SK-N-SH treated with all-trans-retinoic acid at 6 μM for 48 hours (cell line): ENCODE data around the gene DUSP11.
"Not testable (repeated sequence)": the region's sequence is repeated elsewhere in the genome, so short reads cannot be mapped to it uniquely, and the experiment has no call there.

ENCODE experiments used
- ARNTL ChIP-seq: fragments of 450-650 bp; formaldehyde crosslinking; IDR thresholded peaks from 2 replicates; pipeline ENCODE4 v1.5.0; 2020; ENCODE audit warnings: low read depth, mild to moderate bottlenecking, moderate library complexity, borderline replicate concordance
- CREB5 ChIP-seq: fragments of 250-450 bp; sonication (Bioruptor Pico); IDR thresholded peaks from 2 replicates; pipeline ENCODE4 v1.5.1; 2020; ENCODE audit warnings: low read depth, mild to moderate bottlenecking, moderate library complexity
- TOX ChIP-seq: fragments of 250-450 bp; sonication (Bioruptor Pico); IDR thresholded peaks from 2 replicates; pipeline ENCODE4 v1.8.0; 2021; ENCODE audit warnings: mild to moderate bottlenecking, moderate library complexity, borderline replicate concordance

GRCh38 chr2:73778867-73779466 lies 936 bp downstream of the DUSP11 start:
- TF ChIP-seq ARNTL; CREB5 (CRISPR knock-in tag); TOX: not testable (repeated sequence)
